OCI-LY3 (cell line): ENCODE measurements around the gene PYY.

Source experiments
- CTCF ChIP-seq: fragments of 200-600, 300-600 bp; sonication (generic); IDR thresholded peaks from 2 replicates; pipeline ENCODE4 v1.5.1; 2014; ENCODE audit warnings: antibody characterized with exemption, low read length, low read depth
- EZH2phosphoT487 ChIP-seq: fragments of 200-600 bp; shearing (Covaris generic); IDR thresholded peaks from 2 replicates; pipeline ENCODE4 v1.6.1; 2018; ENCODE audit warnings: antibody characterized with exemption, mixed run types, low read depth

- TF ChIP-seq EZH2phosphoT487 (no peak), CTCF (no peak)
Observed at GRCh38 chr17:43912635-43913304, 41.0 kb downstream of the PYY start.
